Gastrocnemius medialis (tissue), 4 donors: Measurements from ENCODE around the gene WWOX.

ENCODE experiments used
- POLR2A ChIP-seq, 2 donors: fragments of 450-650 bp; IDR thresholded peaks; one replicate each; pipeline ENCODE4 v1.6.1; 2017; ENCODE audit warnings: antibody characterized with exemption in 2 of 2, mild to moderate bottlenecking in 2 of 2, moderate library complexity in 2 of 2
- TF ChIP-seq, protein P1 (sequence below), 5 experiments: fragments of 450-650 bp in 3 of 5; fragments of 200-600 bp in 2 of 5; sonication (generic) in 2 of 5; IDR thresholded peaks in 4 of 5; conservative IDR thresholded peaks in 1 of 5; 1 replicate in 4 of 5; 2 replicates in 1 of 5; pipeline ENCODE4 v1.5.1; 2016 to 2019; ENCODE audit warnings: antibody characterized with exemption in 5 of 5, mild to moderate bottlenecking in 3 of 5, moderate library complexity in 3 of 5

DNA sequence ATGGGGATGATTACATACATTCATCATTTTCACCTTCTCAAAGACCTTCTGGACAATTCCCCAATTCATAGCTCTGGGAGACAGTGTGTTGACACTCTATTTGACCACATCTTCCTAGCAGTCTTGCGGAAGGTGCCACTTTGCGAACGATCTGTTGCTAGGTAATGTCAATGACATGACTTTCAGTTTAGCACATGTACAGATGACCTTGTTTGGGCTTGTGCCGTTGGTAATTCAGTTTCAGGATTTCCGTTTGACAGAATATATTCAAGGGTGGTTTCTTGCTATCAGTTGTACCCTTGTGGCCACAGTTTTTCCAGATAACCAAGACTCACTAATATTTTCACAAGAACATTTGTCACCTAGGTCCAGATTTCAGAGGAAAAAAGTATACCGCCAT is 478.2 kb downstream of the WWOX start:
- TF ChIP-seq POLR2A (IDR thresholded peaks at IDR 0.05): no peak
- TF ChIP-seq, protein P1, sequence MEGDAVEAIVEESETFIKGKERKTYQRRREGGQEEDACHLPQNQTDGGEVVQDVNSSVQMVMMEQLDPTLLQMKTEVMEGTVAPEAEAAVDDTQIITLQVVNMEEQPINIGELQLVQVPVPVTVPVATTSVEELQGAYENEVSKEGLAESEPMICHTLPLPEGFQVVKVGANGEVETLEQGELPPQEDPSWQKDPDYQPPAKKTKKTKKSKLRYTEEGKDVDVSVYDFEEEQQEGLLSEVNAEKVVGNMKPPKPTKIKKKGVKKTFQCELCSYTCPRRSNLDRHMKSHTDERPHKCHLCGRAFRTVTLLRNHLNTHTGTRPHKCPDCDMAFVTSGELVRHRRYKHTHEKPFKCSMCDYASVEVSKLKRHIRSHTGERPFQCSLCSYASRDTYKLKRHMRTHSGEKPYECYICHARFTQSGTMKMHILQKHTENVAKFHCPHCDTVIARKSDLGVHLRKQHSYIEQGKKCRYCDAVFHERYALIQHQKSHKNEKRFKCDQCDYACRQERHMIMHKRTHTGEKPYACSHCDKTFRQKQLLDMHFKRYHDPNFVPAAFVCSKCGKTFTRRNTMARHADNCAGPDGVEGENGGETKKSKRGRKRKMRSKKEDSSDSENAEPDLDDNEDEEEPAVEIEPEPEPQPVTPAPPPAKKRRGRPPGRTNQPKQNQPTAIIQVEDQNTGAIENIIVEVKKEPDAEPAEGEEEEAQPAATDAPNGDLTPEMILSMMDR (IDR thresholded peaks at IDR 0.05 in 4 of 5, conservative IDR thresholded peaks at IDR 0.05 in 1 of 5): no peak
